NCI-H187 treated with DMSO at 0.1 percent for 48 hours (cell line): ENCODE results near the gene EFCAB8.

Experiments used
- DNase-seq: peaks from one replicate; lab custom pipeline; 2025; lab: John Stamatoyannopoulos, UW

The EFCAB8 gene

DNA sequence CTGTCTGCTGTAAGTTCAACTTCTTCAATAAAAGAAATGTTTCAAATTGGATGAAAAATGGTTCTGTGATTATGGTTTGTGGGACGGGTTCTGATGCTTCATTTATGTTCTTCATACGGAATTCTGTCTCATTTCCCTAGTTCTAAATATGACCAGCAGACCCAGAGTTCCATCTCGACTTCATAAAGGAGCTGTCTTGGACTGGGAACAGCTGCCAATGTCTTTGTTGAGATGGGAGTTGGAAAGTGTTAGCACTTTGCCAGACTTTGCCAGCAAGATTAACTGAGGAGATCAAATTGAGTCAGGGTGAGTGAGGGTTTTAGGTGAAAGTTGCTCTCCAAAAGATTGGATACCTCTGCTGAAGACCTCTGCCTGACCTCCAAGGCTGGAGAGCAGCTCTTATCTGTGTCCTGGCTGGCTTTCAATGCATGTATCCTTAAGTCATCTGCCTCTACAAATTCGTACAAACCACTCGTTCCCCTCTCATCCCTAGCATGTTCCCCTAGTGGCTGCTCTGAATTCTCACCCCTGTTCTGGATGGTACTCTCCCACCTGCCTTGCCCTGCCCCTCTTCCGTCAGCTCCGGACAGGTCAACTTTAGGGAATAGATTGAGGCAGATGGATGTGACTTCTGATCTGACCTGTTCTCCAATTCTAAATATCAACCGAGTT is at the start of gene EFCAB8:
Gene EFCAB8 (plus strand): TSS at position 223 of the 672 bp plus-strand sequence. CDS start 4,870 bp downstream, outside the sequence.
- no peak for DNase-seq

DNA sequence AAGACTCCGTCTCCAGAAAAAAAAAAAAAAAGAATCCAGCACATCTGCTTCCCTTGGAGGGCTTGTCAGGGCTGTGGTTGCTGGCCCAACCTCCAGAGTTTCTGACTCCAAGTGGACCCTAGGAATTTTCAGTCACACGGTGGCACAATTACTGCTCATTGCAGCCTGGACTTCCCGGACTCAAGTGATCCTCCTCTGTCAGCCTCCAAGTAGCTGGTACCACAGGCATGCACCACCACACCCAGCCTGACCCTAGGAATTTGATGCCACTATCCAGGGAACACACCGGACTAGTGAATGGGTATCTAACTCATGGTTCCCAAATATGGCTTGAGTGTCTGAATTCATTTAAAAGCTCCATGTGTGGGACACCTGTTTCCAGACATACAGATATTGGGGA is 48.8 kb upstream of the EFCAB8 start:
- no peak for DNase-seq

DNA sequence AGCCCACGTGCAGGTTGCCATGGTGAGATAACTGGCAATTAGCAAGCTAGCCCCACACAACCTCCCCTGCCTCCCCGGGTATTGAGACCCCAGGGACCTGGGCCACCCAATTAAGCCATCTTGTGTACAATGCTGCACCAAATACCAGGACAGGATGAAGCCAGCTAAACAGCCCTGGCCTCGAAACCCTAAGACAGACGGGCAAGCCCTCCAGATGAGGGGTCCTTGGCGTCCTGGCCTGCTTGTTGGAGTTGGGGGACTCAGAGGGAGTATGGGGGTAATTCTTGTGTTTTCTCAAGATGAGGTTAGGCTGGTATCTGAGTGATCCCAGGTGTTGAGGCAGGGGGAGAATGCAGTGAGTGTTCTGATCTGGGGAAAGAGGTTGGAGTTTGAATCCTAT is 47.8 kb upstream of the EFCAB8 start:
- DNase-seq: no peak

- DNase-seq: no peak
Observed at GRCh38 chr20:32811886-32812285, 46.8 kb upstream of the EFCAB8 start.

DNA sequence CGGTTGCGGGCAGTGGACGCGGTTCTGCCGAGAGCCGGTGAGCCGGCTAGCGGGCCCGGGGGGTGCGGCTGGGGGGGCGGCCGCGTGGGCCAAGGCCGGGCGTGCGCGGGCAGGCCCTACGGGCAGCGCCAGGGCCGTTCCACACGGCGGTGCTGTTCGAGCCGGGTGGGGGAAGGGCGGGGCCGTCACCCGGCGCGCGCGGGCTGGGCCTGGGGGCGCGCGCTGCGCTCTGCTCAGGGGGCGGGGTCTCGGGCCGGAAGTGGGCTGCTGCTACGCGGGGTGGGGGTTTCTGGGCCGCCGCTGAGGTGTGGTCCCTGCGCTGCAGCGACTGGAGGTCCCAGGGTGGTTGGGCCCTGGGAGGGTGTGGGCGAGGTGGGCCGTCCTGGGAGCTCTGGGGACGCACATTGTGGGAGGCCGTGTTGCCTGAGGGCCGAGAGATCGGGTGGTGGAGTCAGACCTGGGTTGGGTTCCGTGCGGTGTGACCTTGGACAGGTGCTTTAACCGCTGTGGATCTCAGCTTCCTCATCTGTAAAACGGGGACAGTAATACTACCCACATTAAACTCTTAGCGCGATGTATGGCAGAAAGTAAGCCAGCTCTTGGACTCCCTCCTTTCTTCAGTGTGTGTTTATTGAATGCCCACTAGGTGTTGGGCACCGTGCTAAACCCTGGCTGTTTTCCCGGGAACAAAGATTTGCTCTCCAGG is 38.6 kb upstream of the EFCAB8 start:
- no peak for DNase-seq

DNA sequence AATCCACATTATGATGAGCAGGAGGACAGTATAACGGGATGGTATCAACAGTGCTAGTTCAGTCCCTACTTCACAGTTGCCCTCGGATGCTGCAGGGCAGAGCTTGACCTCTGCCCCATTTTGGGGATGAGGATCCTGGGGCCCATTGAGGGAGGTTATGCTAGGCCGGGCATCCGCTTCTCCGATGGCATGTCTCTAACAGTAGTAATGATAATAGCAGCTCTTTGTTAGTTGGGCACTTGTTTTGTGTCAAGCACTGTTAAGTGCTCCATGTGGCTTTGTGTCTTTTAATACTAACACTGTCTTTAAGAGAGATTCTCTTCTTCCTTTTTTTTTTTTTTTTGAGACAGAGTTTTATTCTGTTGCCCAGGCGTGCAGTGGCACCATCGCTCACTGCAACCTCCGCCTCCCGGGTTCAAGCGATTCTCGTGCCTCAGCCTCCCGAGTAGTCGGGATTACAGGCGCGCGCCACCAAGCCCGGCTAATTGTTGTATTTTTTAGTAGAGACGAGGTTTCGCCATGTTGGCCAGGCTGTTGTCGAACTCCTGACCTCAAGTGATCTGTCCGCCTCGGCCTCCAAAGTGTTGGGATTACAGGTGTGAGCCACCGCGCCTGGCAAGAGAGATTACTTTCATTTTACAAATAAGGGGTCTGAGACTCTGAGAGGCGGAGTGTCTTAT is 37.9 kb upstream of the EFCAB8 start:
- DNase-seq: no peak

GRCh38 chr20:32822225-32822624 is 36.5 kb upstream of the EFCAB8 start:
- no peak for DNase-seq

DNA sequence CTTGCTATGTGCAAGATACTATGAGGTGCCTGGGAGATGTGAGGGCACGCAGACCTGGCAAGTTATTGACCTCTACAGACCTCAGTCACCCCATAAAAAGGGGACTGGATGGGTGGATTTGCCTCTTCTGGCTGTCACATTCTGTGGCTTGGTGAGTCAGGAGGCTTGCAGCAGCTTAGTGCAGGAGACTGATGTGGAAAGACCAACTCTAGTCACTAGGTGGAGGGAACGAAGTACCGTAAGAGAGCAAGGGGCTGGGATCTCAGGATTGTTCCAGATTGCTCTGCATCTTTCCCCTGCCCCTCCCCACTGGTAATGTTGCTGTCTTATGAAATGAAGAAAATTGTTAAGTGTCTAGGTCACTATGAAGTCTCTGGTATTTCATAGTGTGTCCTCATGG is 35.6 kb upstream of the EFCAB8 start:
- no peak for DNase-seq

DNA sequence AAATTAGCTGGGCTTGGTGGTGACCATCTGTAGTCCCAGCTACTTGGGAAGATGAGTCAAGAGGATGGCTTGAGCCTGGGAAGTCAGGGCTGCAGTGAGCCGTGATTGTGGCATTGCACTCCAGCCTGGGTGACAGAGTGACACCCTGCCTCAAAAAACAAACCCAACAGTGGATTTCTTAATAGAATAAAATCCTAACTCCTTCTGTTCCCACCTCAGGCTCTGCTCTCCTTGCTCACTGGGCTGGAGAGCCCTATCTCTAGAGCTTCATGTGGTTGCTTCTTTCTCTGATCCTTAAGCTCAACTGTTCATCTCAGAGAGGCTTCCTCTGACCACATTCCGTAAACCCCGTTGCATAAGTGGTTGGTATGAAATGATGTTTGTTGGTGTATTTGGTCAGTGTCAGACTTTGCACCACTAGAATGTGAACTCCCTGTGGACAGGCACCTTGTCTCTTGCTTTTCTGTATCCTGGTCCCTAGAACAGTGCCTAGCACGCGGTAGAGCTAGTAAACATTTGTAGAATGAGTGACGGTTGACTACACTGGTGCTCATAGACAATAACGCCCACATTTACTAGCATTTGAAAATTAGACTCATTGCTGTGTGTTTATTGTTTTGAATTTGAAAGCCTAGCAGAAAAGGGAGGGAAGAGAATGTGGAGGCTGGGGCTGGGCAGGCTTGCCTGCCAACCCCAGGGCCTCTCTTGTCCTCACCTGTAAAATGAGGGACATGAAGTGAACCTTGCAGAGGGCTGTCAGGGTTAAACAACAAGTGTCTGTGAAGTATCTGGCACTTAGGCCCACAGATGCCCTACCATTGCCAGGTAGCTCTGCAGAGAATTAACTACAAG is 34.8 kb upstream of the EFCAB8 start:
- no peak for DNase-seq

- no peak for DNase-seq
Observed at GRCh38 chr20:32828029-32828680, 30.6 kb upstream of the EFCAB8 start.

DNA sequence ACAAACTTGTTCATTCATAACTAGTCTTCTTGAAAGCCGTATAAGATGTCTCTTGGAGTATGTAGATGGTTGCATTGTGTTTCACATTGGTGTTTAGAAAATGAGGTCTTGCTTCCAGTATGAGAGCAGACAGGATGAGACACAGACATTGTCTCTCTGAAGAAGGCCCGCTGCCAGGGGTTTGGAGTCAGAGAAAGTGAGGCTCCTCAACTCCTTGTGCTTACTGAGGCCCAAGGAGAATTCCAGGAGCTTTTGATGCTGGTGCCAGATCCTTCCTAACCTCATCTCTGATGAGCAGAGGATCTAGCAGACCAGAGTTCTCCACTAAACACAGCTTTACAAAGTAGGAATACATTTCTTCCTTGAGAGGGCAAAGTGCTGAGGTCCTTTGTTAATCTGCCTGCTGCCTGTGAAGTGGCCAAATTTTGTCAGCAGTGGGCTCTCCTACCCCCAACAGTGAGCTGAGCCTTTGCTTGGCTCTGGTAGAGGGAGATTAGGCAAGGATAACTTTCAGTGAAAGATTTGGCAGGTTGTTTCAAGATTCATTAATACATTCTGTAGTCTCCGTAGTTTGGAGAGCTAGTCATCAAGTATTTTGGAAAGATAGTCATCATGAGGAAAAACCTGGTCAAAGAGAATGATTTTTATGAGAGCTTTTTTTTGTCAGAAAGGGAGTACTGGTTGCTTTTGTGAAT is 29.3 kb upstream of the EFCAB8 start:
- DNase-seq: no peak

DNA sequence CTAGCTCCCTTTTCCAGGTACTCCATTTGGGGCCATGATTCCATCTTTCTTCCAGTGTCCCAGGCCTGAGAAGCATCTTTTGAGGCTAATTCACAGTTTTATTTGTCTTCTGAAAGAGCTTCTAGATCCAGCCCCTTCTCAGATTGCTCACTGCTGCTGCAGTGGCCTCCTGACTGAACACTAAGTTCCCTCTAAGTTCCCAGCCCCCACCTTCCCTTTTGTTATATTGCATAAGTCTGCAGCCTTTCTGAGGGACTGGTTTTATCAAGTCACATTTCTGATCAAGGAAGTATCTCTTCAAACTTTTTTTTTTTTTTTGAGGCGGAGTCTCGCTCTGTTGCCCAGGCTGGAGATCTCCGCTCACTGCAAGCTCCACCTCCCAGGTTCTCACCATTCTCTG is 28.3 kb upstream of the EFCAB8 start:
- DNase-seq: no peak

GRCh38 chr20:32831982-32832381 is 26.7 kb upstream of the EFCAB8 start:
- DNase-seq: no peak

DNA sequence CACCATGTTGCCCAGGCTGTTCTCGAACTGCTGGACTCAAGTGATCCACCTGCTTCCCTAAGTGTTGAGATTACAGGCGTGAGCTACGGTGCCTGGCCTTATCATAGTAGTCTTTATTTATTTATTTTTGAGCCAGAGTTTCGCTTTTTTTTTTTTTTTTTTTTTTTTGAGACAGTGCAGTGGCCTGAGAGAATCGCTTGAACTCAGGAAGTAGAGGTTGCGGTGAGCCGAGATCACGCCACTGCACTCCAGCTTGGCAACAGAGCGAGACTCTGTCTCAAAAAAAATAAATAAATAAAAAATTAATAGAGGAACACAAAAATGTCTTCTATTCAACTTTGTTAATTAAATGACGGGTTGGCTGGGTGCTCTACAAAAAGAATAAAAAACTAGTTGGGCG is 26.1 kb upstream of the EFCAB8 start:
- no peak for DNase-seq

- DNase-seq: no peak
Observed at GRCh38 chr20:32834972-32835371, 23.8 kb upstream of the EFCAB8 start.

DNA sequence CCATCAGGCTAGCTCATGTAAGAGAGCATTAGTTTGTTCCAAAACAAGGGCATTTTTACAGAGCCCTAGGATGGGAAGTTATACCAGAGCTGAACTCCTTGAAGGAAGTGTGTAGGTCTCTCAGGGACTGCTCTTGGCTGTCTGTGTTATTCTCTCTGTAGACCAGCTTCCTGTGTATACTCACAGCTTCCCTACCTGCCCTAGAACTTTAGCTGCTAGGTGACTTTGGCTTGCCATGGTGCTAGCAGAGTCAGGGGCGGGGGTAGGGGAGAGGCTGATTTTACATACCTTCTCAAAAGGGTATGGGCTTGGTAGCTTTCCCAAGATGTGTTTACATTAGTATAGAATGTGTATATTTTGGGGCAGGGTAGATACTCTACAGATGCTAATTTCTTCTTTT is 21.6 kb upstream of the EFCAB8 start:
- DNase-seq: no peak

DNA sequence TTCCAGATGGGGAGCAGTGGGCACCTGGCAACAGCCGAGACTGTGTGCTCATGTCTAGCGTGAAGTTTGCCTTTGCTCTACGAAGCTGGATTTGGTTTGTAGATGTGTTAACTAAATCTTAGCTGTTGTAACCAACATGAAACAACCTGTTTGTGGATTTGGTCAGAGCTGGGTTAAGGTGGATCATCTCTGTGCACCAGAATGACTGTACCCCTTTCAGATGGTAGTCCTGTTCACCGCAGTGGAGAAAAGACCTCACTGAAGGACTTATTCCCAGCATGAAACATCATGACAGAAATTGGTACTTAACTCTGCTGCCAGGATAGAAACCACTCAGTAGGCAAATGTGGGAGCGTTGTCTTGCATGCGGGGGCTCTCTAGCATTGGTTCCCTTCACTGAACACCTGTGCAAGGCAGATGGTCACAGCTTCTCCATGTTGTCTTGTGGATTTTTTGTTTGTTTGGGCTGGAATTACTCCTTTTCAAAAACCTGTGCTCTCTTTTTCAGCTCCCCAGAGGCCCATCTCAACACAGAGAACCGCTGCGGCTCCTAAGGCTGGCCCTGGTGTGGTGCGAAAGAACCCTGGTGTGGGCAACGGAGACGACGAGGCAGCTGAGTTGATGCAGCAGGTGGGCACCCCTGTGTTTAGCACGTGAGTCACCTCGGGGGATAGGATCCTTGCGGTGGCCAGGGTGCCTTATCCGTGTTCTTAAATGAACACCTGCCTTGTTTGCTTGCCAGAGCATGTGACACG is 19.3 kb upstream of the EFCAB8 start:
- DNase-seq: no peak

DNA sequence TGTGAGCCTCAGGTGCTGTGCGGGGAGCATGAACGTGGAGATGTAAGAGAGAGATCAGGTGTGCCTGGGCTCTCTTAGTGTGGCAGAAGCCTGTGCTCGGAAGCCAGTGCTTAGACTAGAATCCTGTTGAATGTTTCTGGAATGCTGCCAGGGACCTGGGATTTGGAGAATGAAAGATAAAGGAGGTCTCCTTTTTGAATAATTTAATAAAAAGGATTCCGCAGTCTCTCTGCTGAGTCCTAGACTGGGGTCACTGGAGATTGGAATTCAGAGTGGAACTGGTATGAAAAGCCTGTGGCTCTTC is 18.8 kb upstream of the EFCAB8 start:
- DNase-seq: peak; percentile 41

GRCh38 chr20:32841174-32841573 is 17.5 kb upstream of the EFCAB8 start:
- no peak for DNase-seq

- no peak for DNase-seq
Observed at GRCh38 chr20:32841632-32842031, 17.1 kb upstream of the EFCAB8 start.
